Myocyte (in vitro differentiated cells): ENCODE measurements around the gene TMPRSS7. TPM values are rescaled to one million over a fixed set of nuclear protein-coding genes. Genes with fewer than 3 reads are reported as not detected.
A peak's percentile ranks its signal among the peaks of the same experiment; 100 is the strongest.

ENCODE experiments used
- DNase-seq: peaks from one replicate; pipeline ENCODE4 v3.0.0-alpha.2; 2012; ENCODE audit warnings: low read depth
- total RNA-seq: library from RNA; depleted of rRNA; stranded (reverse); fragments of >200 nt; gene quantifications from 2 replicates; pipeline ENCODE4 v1.2.3, GENCODE V29; 2014

Gene TMPRSS7
- total RNA-seq, 1 donor from 2014 or later = not detected

DNA sequence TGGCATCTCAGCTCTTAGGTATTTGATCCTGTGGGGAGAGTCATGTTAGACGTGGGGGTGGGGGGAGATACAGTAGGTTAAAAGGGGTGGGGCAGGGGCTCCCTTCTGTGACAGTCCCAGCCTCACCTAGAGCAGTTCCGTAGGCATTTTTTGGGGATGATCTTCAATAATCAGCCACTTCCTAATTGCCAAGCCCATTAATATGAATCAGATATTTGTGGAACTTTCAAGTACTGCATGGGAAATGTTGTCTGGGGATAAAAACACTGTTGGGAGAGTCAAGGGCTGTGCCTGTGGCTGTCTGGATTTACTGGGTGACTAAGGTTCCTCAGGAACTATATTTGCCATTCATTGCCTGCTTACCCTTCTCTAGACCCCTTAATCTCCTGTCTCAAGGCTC is 61.2 kb downstream of the TMPRSS7 start:
- no peak for DNase-seq

DNA sequence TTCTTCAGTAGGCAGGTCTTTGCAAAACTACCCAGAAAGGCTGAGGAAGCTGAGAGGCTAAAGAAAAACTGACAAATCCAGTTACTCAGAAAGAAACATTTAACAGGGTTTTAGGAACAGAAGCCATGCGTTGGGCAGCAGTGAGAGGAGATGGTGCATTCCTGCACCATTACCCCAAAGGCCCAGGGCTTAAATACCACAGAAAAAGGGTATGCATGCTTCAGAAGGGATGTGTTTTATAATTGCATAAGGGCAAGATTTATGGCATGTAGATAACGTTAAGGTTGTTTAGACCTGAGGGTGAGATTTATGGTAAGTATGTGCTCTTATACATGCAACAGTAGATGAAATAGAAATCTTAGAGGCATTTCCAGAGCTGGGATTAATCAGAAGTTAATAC is 61.6 kb downstream of the TMPRSS7 start:
- DNase-seq = no peak

DNA sequence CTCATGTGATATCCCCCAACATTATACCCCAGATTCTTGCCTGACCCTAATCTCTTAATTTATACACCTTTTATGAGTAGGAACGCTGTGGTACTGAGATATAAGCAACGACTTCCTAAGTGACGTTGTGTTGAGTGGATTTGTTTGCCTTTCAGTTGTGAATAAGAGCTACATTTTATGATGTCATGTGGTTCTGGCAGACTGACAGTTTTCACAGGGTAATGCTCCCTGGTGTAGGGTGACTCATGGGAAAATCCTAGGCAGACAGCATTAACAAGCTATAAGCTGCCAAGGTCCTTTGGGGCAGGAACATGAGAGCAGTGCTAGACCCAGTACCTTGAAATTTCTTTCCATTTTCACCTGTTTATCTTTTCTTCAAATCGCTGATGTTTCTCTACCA is 62.8 kb downstream of the TMPRSS7 start:
- peak; percentile 93 for DNase-seq

DNA sequence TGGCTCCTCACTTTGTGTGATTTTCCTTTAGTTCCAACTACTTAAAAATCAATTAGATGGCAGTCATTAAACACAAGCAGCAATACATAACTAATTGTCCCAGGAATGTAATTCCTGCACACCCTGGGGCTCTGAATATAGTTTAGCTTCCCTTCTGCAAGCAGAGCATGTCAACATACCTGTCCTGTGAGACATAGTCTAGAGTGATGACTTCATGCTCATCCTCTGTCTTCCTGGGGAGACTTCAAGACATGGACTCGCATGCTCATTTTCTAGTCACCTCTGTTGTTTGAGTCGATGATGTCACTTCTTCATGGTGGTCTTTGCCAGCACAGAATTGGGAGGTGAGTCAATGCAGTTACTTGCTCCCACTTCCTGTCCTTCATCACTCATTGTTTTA is 67.4 kb downstream of the TMPRSS7 start:
- DNase-seq = no peak

DNA sequence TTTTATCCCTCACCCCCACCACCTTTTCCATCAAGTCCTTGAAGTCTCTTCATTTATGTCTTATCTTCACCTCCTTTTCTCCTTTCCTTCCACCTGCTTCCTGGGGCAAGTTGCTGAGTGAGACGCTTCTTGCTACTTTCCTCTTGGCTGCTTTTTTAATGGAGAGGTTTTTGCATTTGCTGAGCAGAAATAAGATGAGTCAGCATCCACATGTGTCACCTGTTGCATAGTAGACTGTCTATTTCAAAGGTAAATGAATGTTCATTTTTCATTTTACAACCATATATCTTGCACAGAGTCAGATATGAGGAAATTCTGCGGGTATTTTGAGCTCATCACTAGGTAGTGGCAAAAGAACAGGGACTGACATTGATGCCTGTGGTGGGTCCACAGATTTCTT is 70.2 kb downstream of the TMPRSS7 start:
- no peak for DNase-seq

DNA sequence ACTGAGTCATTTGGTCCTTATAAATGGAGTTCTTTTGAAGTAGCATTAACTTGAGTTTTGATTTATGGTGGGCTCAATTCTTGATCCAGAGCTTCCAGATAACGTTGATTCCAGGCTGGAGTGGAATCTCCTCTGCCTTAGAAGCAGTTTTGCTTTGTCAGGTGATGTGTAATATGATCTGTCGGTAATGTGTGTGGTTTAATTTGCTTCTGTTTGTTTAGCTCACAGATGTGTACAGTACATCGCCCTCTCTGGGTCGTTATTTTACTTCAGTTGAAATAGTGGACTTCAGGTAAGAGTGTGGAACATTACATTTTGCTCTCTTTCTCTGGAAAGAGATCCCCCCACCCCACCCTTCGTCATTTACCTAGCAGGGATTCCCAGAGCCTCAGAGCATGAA is 74.8 kb downstream of the TMPRSS7 start:
- DNase-seq = no peak

DNA sequence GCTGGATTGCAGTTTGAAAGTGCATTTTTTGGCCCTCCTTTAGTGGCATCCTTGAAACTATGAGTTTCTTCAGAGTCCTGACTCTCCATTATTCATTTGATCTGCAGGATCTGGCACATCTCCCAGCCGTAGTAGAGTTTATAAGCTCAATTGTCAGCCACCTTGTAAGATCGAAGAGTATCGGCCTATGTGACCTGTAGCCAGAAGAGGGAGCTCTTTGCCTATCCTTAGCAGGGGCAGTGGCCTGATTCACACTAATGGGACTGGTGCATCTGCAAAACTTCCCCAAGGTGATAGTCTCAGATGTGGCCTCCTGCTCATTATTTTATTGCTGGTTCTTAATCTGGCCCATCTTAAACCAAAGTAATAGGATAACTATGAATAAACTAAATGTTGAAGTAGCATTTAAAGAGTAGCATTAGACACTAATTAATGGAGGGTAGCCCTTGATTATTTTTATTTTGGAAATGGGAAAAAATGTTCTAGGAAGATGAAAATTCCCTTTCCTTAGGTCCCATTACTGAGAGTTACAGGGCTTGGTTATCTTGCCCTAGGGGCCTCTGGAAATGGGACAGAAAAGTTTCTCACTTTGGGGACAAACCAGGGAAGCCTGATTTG is 77.4 kb downstream of the TMPRSS7 start:
- peak; percentile 71 for DNase-seq

DNA sequence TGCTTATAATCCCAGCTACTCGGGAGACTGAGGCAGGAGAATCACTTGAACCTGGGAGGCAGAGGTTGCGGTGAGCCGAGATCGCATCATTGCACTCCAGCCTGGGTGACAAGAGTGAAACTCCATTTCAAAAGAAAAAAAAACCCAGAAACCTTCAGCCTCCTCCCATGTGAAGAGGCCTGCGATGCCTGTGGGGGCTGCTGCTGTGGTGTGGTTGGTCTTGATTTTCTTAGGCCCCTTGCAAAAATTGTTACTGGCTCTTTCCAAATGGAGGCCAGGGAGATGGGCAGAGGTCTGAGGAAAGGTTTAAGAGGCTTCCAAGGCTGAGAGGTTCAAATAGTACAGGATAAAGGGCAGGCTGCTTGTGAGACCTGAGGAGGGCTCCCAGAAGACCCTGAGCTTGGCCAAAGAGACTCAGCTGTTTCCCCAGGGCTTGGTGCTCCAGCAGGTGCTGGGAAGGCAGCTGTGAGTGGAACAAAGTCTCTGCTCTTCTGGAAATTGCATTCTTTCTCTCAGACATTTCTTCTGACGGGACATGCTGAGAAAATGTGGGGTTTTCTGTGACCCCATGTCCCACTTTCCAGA is 80.1 kb downstream of the TMPRSS7 start:
- DNase-seq = peak; percentile 53

DNA sequence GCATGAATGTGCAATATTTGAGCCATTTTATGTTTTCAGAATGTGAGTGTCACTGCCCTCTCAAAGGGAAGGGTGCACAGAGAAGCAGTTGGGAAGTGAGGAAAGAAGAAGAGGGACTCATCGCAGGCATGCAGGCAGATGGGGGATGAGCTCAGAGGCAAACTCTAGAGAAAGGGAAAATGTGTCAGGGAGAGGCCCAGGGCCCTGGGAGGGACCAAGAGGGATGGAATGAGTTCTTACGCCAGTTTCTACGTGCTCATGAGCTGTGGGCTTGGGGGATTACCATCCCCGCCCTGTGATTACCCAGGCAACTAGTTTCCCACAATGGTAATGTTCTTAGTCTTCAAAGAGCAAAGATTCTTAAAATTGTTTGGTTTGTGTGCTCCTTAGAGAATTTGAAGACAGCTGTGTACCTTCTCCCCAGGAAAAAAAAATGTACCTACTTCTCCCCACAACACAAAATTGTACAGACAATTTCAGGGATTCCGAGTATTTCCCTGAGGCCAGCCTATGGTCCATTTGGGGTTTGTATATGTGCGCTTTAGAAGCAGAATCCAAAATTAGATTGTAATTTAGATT is 80.7 kb downstream of the TMPRSS7 start:
- peak; percentile 44 for DNase-seq

DNA sequence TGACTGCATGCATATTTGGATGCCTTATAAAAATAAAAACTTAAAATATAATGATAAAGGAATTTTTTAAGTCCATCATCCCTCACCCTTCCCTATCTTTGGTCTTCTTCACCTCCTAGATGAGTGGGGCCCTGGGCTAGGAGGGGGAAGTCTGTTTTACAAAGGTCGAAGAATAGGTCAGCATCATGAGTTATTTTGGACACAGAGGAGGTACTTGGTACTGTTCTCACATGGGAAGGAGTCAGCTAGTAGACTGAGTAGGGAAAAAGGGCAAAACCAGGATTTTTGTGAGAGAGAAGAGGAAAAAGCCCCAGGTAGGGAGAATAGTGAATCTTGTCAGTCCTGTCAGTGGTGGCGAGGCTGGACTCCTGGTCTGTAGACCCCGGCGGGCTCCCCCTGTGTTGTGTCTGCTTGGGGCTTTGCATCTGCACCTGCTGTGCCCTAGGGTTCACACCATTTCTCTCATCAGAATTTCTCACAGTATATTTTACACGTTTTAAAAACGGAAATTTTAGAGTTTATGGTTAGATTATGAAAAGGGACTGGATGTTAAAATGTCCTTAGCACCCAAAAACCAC is 81.4 kb downstream of the TMPRSS7 start:
- no peak for DNase-seq

DNA sequence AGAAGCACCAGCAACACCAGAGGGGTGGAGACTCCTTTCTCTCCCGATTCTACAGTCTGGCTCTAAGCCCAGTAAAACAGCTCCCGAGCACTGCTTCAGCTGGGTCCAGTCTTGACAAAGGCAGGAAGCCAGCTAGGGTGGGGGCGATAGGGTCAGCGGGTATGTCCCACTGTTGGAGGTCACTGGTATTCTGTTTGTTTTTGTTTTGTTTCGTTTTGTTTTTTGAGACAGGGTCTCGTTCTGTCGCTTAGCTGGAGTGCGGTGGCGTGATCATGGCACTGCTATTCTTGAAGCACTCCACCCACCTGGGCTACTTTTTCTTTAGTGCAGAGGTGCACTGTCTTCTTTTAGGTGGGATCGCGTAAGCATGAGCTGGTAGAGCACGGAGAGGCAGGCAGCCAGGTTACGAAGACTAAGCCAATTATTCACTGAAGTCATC is 82.2 kb downstream of the TMPRSS7 start:
- no peak for DNase-seq

DNA sequence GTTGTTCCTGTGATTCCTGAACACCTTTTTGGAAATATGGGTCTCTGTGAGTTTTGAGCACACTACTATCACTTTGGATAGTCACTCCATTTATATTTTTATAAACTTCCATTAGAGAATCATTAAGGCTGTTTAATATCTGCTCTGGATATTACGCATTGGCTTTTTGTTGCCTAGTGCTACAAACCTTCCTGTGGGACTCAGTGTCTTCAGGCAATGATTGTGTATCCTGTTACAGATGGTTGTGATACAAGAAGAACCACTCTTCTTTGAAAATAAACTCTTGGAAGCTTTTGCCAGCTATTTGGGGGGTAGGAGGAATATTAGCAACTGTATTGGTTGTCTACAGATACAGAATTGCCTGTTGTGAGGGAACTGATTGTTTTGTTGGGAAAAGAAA is 82.9 kb downstream of the TMPRSS7 start:
- no peak for DNase-seq

DNA sequence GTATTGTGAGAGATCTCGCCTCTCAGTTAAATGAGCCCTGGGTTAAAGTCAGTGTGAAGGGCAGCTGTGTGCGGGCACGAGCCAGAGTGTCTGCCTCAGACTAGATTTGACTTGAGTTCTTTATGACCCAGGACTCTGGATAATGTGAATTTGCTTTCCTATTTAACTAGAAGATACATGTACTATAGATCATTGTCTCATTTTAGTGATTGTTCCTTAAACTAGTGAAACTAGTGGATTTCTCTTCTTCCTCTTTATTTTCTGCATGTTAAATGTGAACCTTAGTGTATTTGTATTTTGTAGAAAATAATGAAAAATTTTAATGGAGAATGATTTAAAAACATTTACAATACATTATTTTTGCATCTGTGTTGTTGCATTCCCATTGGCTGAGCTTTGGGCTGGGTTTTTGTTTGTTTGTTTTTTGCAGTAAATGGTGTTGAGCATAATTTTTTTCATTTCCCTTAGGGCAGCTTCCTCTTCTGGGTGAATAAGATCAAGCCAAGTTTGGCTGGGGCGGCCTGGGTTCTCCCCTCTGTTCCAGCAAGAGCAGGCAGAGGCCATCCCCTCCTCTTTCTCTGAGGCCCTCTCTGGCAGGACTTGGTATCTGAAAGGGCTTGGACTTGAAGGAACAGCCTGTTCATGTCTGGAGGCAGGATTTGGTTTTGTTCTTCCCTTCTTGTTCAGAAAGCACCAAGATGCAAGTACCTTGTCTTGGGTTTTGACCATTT is 83.5 kb downstream of the TMPRSS7 start:
- no peak for DNase-seq

DNA sequence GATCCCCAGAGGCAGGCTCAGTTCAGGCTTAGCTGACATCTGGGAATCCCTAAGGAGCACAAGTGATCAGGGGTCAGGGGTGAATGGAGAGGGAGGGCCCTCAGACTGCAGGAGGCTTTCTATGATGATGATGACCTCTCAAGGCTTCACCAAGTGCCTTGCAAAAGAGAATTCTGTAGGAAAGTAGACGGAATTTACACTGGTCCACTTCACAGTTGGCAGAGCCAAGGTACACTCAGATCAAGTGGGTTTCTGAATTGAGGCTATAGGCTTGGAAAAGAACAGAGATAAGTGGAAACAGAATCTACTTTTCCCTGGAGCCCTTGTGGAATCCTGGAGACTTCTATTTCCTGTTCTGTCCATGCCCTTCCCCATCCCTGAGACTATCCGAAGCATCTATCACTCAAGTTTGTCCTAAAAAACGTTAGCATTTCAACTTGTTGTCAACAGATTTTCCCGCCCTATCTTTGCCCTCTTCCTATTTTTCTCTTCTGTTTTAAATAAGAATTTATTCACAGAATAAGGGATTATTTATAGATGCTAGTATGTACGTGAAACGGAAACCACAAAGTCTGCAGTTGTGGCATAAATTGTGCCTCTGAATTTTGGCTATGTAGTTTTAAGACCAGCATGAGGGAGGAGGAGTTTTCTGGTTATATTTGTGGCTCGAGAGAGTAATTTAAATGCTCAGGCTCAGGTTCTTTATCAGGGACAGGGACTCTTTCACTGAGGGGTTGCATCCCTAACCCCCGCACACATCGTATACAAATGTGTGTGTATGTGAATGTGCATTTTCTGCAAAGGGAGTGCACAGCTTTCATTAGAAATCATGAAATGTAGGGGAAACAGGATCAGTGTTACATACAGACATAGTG is 85.7 kb downstream of the TMPRSS7 start:
- DNase-seq = no peak

DNA sequence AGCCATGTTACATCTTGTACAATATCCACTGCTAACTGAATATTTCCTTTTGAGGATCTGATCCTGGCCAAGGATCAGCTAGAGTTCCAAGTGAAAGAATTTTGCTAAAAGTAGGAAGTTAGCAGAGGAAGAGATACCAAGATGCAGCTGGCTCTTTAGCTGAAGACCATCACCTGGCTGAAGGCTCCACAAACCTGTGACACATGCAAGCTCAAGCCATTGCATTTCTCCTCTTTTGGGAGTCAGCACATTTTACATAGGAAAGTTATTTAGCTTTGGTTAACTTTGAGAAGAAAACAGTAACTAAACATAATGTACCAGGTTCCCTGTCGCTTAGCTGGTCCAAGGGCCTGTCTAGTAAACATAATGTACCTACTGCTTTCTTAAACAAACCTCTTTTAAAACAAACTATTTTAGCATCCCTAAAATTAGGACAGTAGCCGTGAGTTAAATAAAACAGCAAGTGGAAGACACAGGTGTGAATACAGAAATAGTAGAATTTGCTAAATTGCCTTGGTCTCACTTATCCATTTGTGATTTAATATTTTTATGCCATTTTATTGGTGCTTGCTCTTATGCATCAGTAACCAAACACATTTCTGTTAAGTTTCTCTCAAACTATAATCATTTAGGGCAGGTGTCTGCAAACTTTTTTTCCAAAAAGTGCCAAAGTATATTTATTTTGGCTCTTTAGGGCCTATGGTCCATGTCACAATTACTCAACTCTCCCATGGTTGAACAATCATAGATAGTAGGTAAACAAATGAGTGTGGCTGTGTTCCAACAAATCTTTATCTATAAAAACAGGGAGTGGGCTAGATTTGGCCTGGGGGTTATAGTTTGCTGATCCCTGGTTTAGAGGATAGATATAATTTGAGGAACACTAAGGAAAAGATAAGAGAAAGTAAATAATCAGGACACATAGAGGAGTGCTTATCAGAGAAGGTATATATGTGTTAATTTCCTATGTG is 87.3 kb downstream of the TMPRSS7 start:
- DNase-seq = no peak

DNA sequence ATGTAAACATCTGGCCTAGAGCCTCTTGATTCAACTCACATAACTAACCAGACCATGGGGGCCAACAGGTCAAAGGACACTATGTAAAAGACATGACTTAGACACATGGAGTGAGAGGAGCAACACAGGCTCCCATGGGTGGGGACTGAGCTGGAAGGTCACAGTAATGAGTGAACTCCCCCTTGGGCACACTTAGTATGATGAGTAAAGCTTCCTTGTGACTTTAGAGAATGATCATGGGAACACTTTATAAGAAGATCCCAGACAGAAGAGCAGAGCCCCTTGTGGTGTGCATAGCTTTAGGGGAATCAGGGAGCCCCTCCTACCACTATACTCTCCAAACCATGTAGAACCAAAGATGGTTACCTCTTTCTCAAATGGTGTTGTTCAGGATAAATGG is 88.3 kb downstream of the TMPRSS7 start:
- DNase-seq = no peak

DNA sequence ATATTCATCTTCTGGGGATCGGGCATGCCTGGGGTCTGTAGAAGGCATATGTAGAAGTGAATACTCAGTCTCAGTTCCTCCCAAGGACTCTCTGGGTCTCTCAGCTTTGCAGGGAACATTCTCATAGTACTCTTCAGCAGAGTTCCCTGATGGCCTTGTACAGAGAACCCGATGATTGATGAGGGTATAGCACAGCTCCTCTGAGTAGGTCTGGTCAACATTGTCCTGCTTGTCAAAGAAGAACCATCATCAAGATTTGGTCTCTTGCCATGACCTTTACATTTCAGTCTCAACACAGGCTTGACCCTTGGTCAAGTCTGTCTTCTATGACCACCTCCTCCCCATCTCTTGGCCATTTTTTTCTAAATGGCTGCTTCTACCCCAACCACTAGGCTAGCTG is 89.0 kb downstream of the TMPRSS7 start:
- no peak for DNase-seq

DNA sequence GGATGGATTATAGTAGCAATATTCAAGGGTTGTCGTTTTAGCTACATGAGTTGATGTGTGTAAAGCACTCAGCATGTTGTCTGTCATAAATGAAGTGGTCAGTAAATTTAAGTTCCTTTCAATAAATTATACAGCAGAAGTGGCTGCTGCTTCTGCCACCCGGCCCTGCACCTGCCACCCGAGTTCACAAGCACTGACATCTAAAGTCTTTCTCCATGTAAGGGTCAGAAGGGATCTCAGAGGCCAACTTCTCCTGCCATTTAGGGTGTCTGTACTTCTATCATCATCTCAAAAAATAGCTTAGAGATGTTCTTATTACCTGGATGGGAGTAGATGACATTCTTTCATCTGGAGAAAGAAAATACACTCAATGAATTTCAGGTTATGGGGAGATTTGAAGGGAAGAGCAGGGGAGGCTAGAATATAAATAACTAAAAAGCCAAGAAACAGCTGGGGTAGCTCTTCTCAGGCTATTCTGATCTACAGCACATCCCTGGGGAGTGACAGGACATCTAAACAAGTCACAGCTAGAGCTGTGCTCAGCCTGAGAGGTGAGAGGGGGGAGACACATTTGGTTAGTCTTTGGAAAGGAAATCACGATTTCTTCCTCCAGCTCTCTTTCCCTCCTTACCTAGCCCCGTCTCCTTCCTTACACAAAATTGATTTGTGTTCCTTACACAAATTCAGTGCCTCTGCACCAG is 90.5 kb downstream of the TMPRSS7 start:
- DNase-seq = peak; percentile 83

DNA sequence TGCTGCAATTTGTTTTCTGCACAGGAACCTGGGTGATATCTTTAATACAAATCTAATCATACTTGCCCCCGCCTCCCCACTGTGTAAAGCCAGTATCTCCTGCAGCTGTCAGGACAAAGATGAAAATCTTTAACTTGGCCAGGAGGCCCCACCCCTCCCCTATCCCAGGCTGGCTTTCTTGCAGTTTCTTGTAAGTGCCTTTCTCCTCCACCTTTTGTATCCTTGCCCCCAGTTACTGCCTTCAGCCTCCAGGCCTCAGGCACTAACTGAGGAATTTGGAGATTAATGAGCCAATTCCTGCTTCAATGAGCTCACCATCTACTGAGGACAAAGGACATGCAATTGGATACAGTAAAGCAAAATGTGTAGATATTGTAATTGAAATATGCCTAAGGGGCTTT is 92.0 kb downstream of the TMPRSS7 start:
- peak; percentile 22 for DNase-seq
